Epithelial cell of proximal tubule (primary cell): ENCODE data around the gene LDB2. TPM values are rescaled to one million over a fixed set of nuclear protein-coding genes. Genes with fewer than 3 reads are reported as not detected.

ENCODE experiments used
- DNase-seq: peaks from one replicate; pipeline ENCODE4 v3.0.0-alpha.2; 2011; ENCODE audit warnings: low read depth
- H3K4me3 ChIP-seq: 2 replicates; pipeline ENCODE4 v1.5.1; 2011; ENCODE audit warnings: low read depth, mild to moderate bottlenecking, low read length
- total RNA-seq: library from RNA; depleted of rRNA; stranded (reverse); fragments of >200 nt; gene quantifications from 2 replicates; pipeline ENCODE4 v1.2.3, GENCODE V29; 2015
- TF ChIP-seq, protein P1 (sequence below): conservative IDR thresholded peaks from 2 replicates; pipeline ENCODE4 v1.5.1; 2012; ENCODE audit warnings: low read depth, mild to moderate bottlenecking, low read length

LDB2 gene
- total RNA-seq, 1 donor from 2014 or later = 0.75 TPM

GRCh38 chr4:16896881-16897750 is 1.3 kb downstream of the LDB2 start:
- DNase-seq = no peak
- TF ChIP-seq, protein P1, sequence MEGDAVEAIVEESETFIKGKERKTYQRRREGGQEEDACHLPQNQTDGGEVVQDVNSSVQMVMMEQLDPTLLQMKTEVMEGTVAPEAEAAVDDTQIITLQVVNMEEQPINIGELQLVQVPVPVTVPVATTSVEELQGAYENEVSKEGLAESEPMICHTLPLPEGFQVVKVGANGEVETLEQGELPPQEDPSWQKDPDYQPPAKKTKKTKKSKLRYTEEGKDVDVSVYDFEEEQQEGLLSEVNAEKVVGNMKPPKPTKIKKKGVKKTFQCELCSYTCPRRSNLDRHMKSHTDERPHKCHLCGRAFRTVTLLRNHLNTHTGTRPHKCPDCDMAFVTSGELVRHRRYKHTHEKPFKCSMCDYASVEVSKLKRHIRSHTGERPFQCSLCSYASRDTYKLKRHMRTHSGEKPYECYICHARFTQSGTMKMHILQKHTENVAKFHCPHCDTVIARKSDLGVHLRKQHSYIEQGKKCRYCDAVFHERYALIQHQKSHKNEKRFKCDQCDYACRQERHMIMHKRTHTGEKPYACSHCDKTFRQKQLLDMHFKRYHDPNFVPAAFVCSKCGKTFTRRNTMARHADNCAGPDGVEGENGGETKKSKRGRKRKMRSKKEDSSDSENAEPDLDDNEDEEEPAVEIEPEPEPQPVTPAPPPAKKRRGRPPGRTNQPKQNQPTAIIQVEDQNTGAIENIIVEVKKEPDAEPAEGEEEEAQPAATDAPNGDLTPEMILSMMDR = no peak
- no peak overlapping the region for H3K4me3 ChIP-seq

- no peak overlapping the region for H3K4me3 ChIP-seq
- DNase-seq = no peak
- TF ChIP-seq, protein P1 = no peak
These were observed 4.0 kb downstream of the LDB2 start for GRCh38 chr4:16894406-16894805.

GRCh38 chr4:16893141-16893651 is 5.2 kb downstream of the LDB2 start:
- no peak overlapping the region for H3K4me3 ChIP-seq
- TF ChIP-seq, protein P1 = no peak
- DNase-seq = no peak

GRCh38 chr4:16890651-16891050 is 7.8 kb downstream of the LDB2 start:
- H3K4me3 ChIP-seq = no peak overlapping the region
- DNase-seq = no peak
- TF ChIP-seq, protein P1 = no peak

GRCh38 chr4:16889945-16890344 is 8.5 kb downstream of the LDB2 start:
- no peak overlapping the region for H3K4me3 ChIP-seq
- TF ChIP-seq, protein P1 = no peak
- no peak for DNase-seq

DNA sequence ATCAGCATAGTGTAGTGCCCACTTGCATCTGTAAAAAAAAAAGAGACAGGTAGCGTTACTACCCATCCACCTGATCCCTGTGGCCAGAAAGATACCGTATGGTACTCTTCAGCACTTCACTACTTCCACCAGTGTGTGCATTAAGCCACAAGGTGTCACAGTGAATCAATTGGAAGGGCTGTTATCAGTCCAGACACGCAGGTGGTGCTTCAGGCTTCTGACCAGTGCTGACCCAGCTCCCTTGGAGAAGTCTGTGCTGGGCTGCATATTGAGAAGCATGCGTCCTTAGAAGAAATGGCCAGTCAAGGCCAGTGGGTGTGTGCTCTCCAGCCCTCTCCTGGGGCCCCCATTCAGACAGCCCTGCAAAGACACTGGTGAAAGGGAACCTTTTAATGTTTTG is 10.6 kb downstream of the LDB2 start:
- TF ChIP-seq, protein P1 = no peak

More for the DNA sequence above, 10.6 kb downstream of the LDB2 start:
- H3K4me3 ChIP-seq = no peak overlapping the region
- DNase-seq = no peak
